ENCODE results near the gene DVL2. TPM values are rescaled to one million over a fixed set of nuclear protein-coding genes. Genes with fewer than 3 reads are reported as not detected.
"Not testable (repeated sequence)": the region's sequence is repeated elsewhere in the genome, so short reads cannot be mapped to it uniquely, and the experiment has no call there.

The DVL2 gene
- total RNA-seq, 2 experiments from 2014 or later = 52.4 to 56.6 TPM

DNA sequence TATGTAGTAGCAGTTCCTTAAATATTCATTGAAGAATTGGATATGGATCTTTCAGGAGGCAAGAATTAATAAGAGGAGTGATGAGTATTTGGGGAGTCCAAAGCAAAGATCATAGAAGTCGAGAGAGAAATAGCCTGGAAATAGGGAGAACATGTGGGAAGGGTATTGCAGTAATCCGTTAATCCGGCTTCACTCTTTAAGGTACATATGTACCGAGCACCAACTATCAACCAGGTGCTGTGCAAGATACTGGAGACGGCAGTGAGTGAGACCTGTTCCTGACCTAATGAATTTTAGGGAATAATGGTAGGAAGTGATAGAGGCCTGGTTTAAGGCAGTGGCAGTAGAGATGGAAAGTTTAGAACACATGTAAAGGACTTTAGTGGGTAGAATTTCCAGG lies 18.8 kb upstream of the DVL2 start:
- peak overlapping the region; percentile 100 for H3K27ac Mint-ChIP-seq
- H3K4me1 Mint-ChIP-seq (ENCODE audit: low read depth) = peaks cover 49% of the 10 kb centered on the region
- no peaks in the 10 kb centered on the region for H3K9me3 Mint-ChIP-seq (ENCODE audit: insufficient read depth)
- H3K27me3 Mint-ChIP-seq (ENCODE audit: low read depth) = no peaks in the 10 kb centered on the region
- POLR2A ChIA-PET = no interaction called here
- CTCF ChIA-PET = no interaction called here
- DNase-seq = no peak
- peak overlapping the region; percentile 83 for H3K4me3 Mint-ChIP-seq
- no peak for ATAC-seq
- H3K36me3 Mint-ChIP-seq (ENCODE audit: low read depth) = peaks cover 39% of the 10 kb centered on the region

DNA sequence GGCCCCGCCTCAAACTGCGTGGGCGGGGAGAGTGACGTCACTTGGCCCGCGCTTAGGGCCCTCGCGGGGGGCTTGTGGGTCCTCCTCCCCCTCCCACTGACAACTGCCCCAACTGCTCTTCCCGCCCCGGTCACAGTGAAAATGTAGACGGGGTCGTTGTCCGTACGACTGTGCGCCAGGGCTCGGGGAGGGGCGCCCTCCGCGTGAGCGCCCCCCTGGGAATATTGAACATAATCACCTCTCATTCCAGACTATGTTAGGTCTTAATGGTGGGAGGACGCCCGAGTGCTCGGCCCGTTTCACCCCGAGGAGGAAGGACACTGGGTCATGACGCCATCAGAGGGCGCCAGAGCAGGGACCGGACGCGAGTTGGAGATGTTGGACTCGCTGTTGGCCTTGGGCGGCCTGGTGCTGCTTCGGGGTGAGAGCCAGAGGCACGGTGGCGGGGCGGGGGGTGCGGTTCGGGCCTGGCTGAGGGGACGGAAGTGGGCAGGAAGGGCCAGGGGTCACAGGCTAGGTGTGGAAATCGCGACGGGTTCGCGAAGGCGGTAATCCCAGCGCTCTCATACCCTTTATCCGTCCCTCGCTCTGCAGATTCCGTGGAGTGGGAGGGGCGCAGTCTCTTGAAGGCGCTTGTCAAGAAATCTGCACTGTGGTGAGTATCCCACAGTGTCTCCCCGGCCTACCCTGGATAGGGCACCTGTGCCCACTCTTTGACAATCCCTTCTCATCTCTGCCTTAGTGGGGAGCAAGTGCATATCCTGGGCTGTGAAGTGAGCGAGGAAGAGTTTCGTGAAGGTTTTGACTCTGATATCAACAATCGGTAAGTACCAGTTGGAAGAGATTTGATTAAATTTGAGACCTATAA lies 18.1 kb upstream of the DVL2 start, which contains the start of gene ELP5:
ELP5 (plus strand) TSS at position 40 of the 868 bp plus-strand sequence; CDS start at position 376, 336 bp downstream.
- CTCF ChIA-PET = no interaction called here
- Mint-ChIP-seq H3K4me3 (peak within 1 kb of the TSS; percentile 83), H3K36me3 (ENCODE audit: low read depth) (peaks cover 39% of the 10 kb centered on the region), H3K27me3 (ENCODE audit: low read depth) (no peaks in the 10 kb centered on the region), H3K9me3 (ENCODE audit: insufficient read depth) (no peaks in the 10 kb centered on the region), H3K27ac (peak within 1 kb of the TSS; percentile 100), H3K4me1 (ENCODE audit: low read depth) (peaks cover 49% of the 10 kb centered on the region)
- peak; percentile 94 for DNase-seq
- ATAC-seq = peak; percentile 76
- POLR2A ChIA-PET = interaction anchor here (1.0 to 2.0 kb wide), 2 partner anchors 10 to 32 kb away, joined by 6 to 15 read pairs; partner anchors contain the start of genes ACADVL, DLG4 and GABARAP

DNA sequence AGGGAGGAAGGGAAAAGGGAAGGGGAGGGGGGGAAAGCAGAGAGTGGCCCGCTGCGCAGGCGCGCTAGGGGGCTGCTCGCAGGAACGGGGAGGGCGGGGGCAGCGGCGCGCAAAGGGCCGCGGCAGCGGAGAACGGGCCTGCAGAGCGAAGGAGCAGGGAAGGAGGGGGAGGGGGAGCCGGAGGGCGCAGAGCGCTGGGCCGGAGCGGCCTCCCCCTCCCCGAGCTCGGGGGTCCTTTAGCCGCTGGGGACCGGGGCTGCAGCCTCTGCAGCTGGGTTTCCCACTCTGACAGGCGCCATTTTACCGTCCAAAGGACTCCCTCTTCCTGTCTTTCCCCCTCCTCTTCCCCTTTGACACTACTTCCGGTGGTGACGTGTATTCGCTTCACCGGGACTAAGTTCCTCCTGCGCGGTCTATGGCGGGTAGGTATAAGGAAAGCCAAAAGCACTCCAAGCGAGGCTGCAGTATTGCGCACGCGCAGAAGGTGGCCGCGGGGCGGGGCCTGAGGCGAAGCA lies 17.4 kb upstream of the DVL2 start, which contains the start of gene CTDNEP1:
CTDNEP1 (minus strand) TSS at position 74 of the 515 bp plus-strand sequence. CDS start 438 bp downstream, outside the sequence.
- POLR2A ChIA-PET = interaction anchor here (0.7 to 2.0 kb wide), 4 partner anchors 9 to 183 kb away, joined by 3 to 15 read pairs (median 4); partner anchors contain the start of genes ACADVL, DLG4, DVL2 and GABARAP
- Mint-ChIP-seq H3K27ac (peak within 1 kb of the TSS; percentile 100), H3K4me1 (ENCODE audit: low read depth) (peaks cover 52% of the 10 kb centered on the region), H3K4me3 (peak within 1 kb of the TSS; percentile 83), H3K36me3 (ENCODE audit: low read depth) (peaks cover 41% of the 10 kb centered on the region), H3K9me3 (ENCODE audit: insufficient read depth) (no peaks in the 10 kb centered on the region), H3K27me3 (ENCODE audit: low read depth) (no peaks in the 10 kb centered on the region)
- CTCF ChIA-PET = interaction anchor here (0.6 to 1.6 kb wide), 3 partner anchors 9 to 85 kb away, joined by 3 to 8 read pairs (median 4); partner anchors contain the start of gene GABARAP
- ATAC-seq (peak; percentile 93), DNase-seq (peak; percentile 99)

DNA sequence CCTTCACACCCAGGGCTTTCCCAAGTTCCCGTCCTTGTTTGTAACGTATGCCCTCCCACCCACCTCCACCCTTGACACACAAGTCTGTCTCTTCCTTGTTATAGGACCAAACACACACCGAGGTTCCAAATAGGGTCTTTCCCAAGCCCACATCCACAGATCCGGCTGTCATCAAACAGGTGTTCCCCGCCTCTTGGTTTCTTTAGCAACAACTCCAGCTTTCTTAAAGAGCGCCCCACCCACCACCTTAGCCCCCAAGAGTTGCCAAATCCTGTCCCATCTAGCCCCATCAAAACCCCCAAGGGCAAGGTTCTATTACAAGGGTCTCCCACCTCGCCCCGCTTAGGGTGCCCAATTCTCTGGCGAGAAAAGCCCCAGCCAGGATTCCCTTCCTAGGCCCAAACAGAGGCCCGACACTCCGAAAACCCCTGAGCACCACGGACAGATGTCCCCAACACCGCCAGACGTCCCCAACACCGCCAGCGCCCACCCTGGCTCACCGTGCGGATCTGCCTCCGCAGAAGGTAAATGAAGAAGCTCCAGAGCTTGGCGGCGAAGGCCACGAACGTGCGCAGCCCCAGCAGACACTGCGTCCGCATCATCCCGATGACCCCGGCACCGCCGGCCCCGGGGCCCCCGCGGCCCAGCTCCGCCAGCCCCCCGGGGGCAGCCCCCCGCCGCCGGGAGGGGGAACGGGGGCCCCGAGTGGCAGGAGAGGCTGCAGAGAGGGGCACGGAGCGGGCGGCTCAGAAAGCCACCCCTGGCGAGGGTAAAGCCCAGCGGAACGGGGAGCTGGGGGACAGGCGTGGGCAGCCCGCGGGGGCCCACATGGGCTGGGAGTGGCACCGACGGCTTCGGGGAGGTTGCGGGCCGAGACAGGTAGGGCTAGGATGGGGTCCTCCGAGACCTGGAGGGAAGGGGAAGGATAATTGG lies 16.6 kb upstream of the DVL2 start:
- DNase-seq (peak; percentile 42), ATAC-seq (peak; percentile 4)
- ChIA-PET CTCF (interaction anchor here (0.6 to 1.6 kb wide), 6 partner anchors 8 to 86 kb away, joined by 3 to 8 read pairs (median 4); partner anchors contain the start of genes GABARAP and PHF23), POLR2A (interaction anchor here (0.7 to 2.0 kb wide), 5 partner anchors 9 to 184 kb away, joined by 3 to 15 read pairs (median 3); partner anchors contain the start of genes ACADVL, DLG4, DVL2 and GABARAP)
- H3K9me3 Mint-ChIP-seq (ENCODE audit: insufficient read depth) = no peaks in the 10 kb centered on the region
- no peaks in the 10 kb centered on the region for H3K27me3 Mint-ChIP-seq (ENCODE audit: low read depth)
- H3K36me3 Mint-ChIP-seq (ENCODE audit: low read depth) = peaks cover 44% of the 10 kb centered on the region
- peak overlapping the region; percentile 83 for H3K4me3 Mint-ChIP-seq
- H3K4me1 Mint-ChIP-seq (ENCODE audit: low read depth) = peaks cover 50% of the 10 kb centered on the region
- peak overlapping the region; percentile 100 for H3K27ac Mint-ChIP-seq

DNA sequence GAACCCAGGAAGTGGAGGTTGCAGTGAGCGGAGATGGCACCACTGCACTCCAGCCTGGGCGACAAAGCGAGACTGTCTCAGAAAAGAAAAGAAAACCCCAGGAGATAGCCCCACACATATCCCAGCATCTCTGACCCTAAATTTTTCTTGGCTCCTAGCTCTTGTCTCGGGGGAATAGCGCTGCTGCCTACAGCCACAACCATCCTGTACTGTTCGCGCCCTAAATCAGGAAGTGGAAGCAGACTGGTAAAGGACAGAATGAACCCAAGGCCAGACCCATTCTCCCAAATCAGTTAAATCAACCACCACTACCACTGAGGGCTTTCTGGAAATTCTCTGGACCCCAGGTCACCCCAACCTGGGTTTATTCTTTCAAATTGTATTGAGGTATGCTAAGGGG lies 15.5 kb upstream of the DVL2 start:
- DNase-seq (no peak), ATAC-seq (no peak)
- H3K9me3 Mint-ChIP-seq (ENCODE audit: insufficient read depth) = no peaks in the 10 kb centered on the region
- peaks cover 50% of the 10 kb centered on the region for H3K4me1 Mint-ChIP-seq (ENCODE audit: low read depth)
- H3K4me3 Mint-ChIP-seq = peak overlapping the region; percentile 83
- H3K27ac Mint-ChIP-seq = peak overlapping the region; percentile 90
- CTCF ChIA-PET = interaction anchor here (1.0 to 1.2 kb wide), 2 partner anchors 10 to 46 kb away, joined by 3 to 6 read pairs; partner anchors contain the start of gene PHF23
- peaks cover 45% of the 10 kb centered on the region for H3K36me3 Mint-ChIP-seq (ENCODE audit: low read depth)
- no peaks in the 10 kb centered on the region for H3K27me3 Mint-ChIP-seq (ENCODE audit: low read depth)
- POLR2A ChIA-PET = interaction anchor here (0.7 kb wide), 1 partner anchor 134 kb away, joined by 3 read pairs; no protein-coding TSS in a partner anchor

DNA sequence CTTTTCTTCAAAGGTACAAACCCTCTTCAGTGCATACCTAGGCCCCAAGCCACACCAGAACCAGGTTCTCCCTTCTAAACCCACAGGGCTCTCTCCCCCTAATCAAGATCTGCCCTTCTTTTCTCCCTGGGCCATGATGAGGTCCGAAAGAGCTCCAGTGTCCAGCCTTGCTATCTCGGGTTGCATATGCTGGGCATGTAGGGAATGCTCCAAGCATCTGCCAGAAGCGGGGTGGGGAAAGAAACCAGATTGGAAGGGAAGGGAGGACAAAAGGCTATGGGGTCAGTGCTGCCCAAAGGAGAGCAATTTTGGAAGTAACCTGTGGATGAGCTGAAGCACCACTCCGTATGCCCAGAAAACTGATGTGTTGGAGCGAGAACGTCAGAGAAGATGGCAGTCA lies 14.9 kb upstream of the DVL2 start:
- peak overlapping the region; percentile 47 for H3K27ac Mint-ChIP-seq
- POLR2A ChIA-PET = interaction anchor here (0.7 kb wide), 1 partner anchor 135 kb away, joined by 3 read pairs; no protein-coding TSS in a partner anchor
- CTCF ChIA-PET = no interaction called here

DNA sequence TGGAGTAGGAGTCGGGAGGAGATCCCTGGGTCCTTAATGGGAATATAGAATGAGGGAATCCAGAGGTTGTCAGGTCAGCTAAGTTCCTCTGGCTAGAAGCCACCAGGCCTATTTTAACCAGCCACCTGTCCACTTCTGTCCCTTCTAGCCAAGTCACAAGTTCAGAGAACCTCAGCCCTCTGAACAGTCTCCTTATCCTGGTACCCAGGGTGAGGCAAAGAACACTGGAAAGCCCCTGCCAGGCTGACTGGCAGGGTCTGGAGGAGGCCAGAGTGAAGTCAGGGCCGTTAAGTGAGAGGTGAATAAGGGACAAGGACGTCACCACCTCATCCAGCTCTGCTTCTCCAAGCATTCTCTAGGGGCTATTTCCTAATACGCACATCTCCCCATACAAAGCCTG lies 14.5 kb upstream of the DVL2 start:
- no peak for DNase-seq
- Mint-ChIP-seq H3K9me3 (ENCODE audit: insufficient read depth) (no peaks in the 10 kb centered on the region), H3K4me1 (ENCODE audit: low read depth) (peaks cover 40% of the 10 kb centered on the region), H3K27me3 (ENCODE audit: low read depth) (no peaks in the 10 kb centered on the region), H3K27ac (no peak overlapping the region), H3K4me3 (no peak overlapping the region), H3K36me3 (ENCODE audit: low read depth) (peaks cover 45% of the 10 kb centered on the region)
- CTCF ChIA-PET = no interaction called here
- POLR2A ChIA-PET = interaction anchor here (0.5 kb wide), 1 partner anchor 303 kb away, joined by 3 read pairs; no protein-coding TSS in a partner anchor
- ATAC-seq = no peak

More for the DNA sequence above, 14.9 kb upstream of the DVL2 start:
- no peak for ATAC-seq
- Mint-ChIP-seq H3K27me3 (ENCODE audit: low read depth) (no peaks in the 10 kb centered on the region), H3K36me3 (ENCODE audit: low read depth) (peaks cover 46% of the 10 kb centered on the region), H3K4me1 (ENCODE audit: low read depth) (peaks cover 44% of the 10 kb centered on the region), H3K4me3 (peak overlapping the region; percentile 83), H3K9me3 (ENCODE audit: insufficient read depth) (no peaks in the 10 kb centered on the region)
- no peak for DNase-seq

DNA sequence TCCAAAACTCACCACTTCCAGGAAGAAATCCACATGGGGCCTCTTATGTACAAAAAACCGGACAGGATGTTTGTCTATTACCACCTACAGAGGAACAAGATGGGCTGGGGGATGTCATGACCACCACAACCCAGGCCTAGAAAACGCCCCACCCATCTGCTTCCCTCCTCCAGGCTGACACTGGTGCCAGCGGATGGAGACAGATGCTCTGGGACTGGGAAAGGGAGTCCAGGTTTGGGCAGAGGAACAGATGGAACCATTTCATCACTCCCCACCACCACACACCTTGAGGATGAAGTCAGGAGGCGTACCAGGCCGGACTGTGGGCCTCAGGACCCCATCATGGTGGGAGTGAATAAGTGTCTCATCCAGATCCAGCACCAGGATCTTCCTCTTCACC lies 12.5 kb upstream of the DVL2 start:
- H3K27me3 Mint-ChIP-seq (ENCODE audit: low read depth) = no peaks in the 10 kb centered on the region
- CTCF ChIA-PET = no interaction called here
- H3K9me3 Mint-ChIP-seq (ENCODE audit: insufficient read depth) = no peaks in the 10 kb centered on the region
- peaks cover 41% of the 10 kb centered on the region for H3K4me1 Mint-ChIP-seq (ENCODE audit: low read depth)
- peaks cover 53% of the 10 kb centered on the region for H3K36me3 Mint-ChIP-seq (ENCODE audit: low read depth)
- DNase-seq (no peak), ATAC-seq (no peak)
- POLR2A ChIA-PET = no interaction called here
- H3K27ac Mint-ChIP-seq = peak overlapping the region; percentile 61
- H3K4me3 Mint-ChIP-seq = no peak overlapping the region

DNA sequence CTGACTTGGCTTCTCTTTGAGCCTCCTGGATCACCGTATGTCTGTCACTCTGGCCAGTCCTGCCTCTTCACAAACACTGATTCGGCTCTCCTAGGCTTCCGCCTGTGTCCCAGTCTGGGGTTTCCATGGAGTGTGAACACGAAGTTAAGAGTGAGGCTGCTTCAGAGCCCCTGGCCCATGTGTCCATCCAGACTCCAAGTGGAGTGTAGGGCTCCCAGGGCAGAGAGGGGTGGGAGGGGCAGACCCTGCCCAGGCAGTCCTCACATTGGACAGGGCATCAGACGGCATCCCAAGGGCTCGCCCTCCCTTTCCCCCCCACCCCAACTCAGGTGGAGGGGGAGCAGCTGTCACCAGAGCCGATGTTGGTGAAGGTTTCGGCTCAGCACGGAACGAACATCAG lies 9.5 kb upstream of the DVL2 start:
- H3K27ac Mint-ChIP-seq; H3K4me3 Mint-ChIP-seq; H3K9me3 Mint-ChIP-seq (ENCODE audit: insufficient read depth); ATAC-seq; H3K27me3 Mint-ChIP-seq (ENCODE audit: low read depth); DNase-seq: not testable (repeated sequence)
- peaks cover 56% of the 10 kb centered on the region for H3K36me3 Mint-ChIP-seq (ENCODE audit: low read depth)
- peaks cover 46% of the 10 kb centered on the region for H3K4me1 Mint-ChIP-seq (ENCODE audit: low read depth)
- CTCF ChIA-PET = interaction anchor here (1.1 to 1.6 kb wide), 3 partner anchors 22 to 317 kb away, joined by 3 to 5 read pairs (median 3); partner anchors contain the start of genes ACADVL and DLG4
- POLR2A ChIA-PET = interaction anchor here (0.6 to 1.6 kb wide), 4 partner anchors 17 to 340 kb away, joined by 3 to 5 read pairs (median 3); partner anchors contain the start of gene MPDU1

DNA sequence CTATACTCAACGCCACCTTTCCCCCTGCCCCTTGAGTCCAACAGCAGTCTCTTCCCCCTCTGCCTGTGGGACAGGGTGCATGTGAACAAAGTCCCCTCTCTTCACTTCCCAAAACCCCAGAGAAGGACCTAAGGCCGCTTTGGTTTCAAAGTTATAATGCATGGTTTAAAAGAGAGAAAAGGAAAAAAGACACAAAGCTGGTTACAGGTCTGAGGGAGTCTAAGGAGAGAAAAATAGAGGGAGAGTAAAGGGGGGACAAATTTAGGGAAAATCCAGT lies 9.1 kb upstream of the DVL2 start:
- H3K9me3 Mint-ChIP-seq (ENCODE audit: insufficient read depth) = no peaks in the 10 kb centered on the region
- peaks cover 41% of the 10 kb centered on the region for H3K4me1 Mint-ChIP-seq (ENCODE audit: low read depth)
- POLR2A ChIA-PET = interaction anchor here (0.6 to 2.5 kb wide), 8 partner anchors 8 to 1769 kb away, joined by 3 to 15 read pairs (median 4); partner anchors contain the start of genes ACADVL, CTDNEP1, DLG4 and ELP5
- H3K27ac Mint-ChIP-seq = peak overlapping the region; percentile 81
- peaks cover 55% of the 10 kb centered on the region for H3K36me3 Mint-ChIP-seq (ENCODE audit: low read depth)
- H3K27me3 Mint-ChIP-seq (ENCODE audit: low read depth) = no peaks in the 10 kb centered on the region
- CTCF ChIA-PET = interaction anchor here (1.1 to 1.6 kb wide), 4 partner anchors 8 to 317 kb away, joined by 3 to 8 read pairs (median 4); partner anchors contain the start of genes ACADVL, CTDNEP1 and DLG4
- no peak for DNase-seq
- peak overlapping the region; percentile 98 for H3K4me3 Mint-ChIP-seq
- no peak for ATAC-seq

All from activated CD8-positive, alpha-beta T cell treated with anti-CD3 and anti-CD28 coated beads, Interleukin-2, amount 10 ng/mL, durations not matched to agents 7 days and 5 days (primary cell).